A204.1 (cell line): ENCODE results near the gene IGDCC3.

ENCODE experiments used
- FAIRE-seq: peaks from 2 replicates; lab custom pipeline; 2012; peaks lifted over from hg19 to GRCh38; lab: Jason Lieb, UNC

Gene IGDCC3

GRCh38 chr15:65377976-65378366 lies at the start of gene IGDCC3:
Gene IGDCC3, minus strand, starts transcription at chr15:65378002. Its CDS starts 214 bp downstream, at chr15:65377788.
- no peak for FAIRE-seq

GRCh38 chr15:65426216-65426853 lies 48.5 kb upstream of the IGDCC3 start:
- FAIRE-seq = no peak

- FAIRE-seq = no peak
Observed at GRCh38 chr15:65424683-65425082, 46.9 kb upstream of the IGDCC3 start.

GRCh38 chr15:65423976-65424679 lies 46.3 kb upstream of the IGDCC3 start:
- no peak for FAIRE-seq

GRCh38 chr15:65423150-65423975 lies 45.6 kb upstream of the IGDCC3 start:
- no peak for FAIRE-seq

- no peak for FAIRE-seq
Observed at GRCh38 chr15:65421360-65422215, 43.8 kb upstream of the IGDCC3 start.

- no peak for FAIRE-seq
Observed at GRCh38 chr15:65420975-65421359, 43.2 kb upstream of the IGDCC3 start.

GRCh38 chr15:65418596-65418995 lies 40.8 kb upstream of the IGDCC3 start:
- FAIRE-seq = no peak

GRCh38 chr15:65416845-65417416 lies 39.1 kb upstream of the IGDCC3 start:
- no peak for FAIRE-seq

GRCh38 chr15:65414841-65415621 lies 37.2 kb upstream of the IGDCC3 start:
- no peak for FAIRE-seq

GRCh38 chr15:65413760-65414144 lies 36.0 kb upstream of the IGDCC3 start:
- FAIRE-seq = no peak

GRCh38 chr15:65413051-65413759 lies 35.4 kb upstream of the IGDCC3 start:
- FAIRE-seq = no peak

- no peak for FAIRE-seq
Observed at GRCh38 chr15:65412556-65412955, 34.8 kb upstream of the IGDCC3 start.

- FAIRE-seq = no peak
Observed at GRCh38 chr15:65411465-65412071, 33.8 kb upstream of the IGDCC3 start.

- FAIRE-seq = no peak
Observed at GRCh38 chr15:65410972-65411371, 33.2 kb upstream of the IGDCC3 start.

- no peak for FAIRE-seq
Observed at GRCh38 chr15:65410036-65410435, 32.2 kb upstream of the IGDCC3 start.

- FAIRE-seq = no peak
Observed at GRCh38 chr15:65409036-65409631, 31.3 kb upstream of the IGDCC3 start.

GRCh38 chr15:65408324-65409035 lies 30.7 kb upstream of the IGDCC3 start:
- no peak for FAIRE-seq
